ENCODE data around the gene RDH13.

DNA sequence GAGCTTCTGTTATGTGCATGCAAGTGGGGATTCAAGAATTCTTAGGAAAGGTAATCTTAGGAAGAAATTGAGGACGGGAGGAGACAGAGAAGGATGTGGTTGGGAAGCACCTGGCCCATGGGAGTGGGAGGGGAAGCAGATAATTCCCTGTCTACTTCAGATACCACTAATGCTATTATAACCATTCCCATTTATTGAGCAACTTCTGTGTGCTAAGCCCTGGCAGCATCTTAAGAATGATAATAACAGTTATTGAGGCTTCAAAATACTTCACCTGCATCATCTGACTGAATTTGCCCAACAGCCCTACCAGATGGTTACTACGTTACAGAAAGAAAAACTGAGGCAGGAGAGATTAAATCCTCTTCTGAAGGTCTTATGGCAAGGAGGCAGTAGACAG is 14.2 kb upstream of the RDH13 start:
- TF ChIP-seq, protein P1, sequence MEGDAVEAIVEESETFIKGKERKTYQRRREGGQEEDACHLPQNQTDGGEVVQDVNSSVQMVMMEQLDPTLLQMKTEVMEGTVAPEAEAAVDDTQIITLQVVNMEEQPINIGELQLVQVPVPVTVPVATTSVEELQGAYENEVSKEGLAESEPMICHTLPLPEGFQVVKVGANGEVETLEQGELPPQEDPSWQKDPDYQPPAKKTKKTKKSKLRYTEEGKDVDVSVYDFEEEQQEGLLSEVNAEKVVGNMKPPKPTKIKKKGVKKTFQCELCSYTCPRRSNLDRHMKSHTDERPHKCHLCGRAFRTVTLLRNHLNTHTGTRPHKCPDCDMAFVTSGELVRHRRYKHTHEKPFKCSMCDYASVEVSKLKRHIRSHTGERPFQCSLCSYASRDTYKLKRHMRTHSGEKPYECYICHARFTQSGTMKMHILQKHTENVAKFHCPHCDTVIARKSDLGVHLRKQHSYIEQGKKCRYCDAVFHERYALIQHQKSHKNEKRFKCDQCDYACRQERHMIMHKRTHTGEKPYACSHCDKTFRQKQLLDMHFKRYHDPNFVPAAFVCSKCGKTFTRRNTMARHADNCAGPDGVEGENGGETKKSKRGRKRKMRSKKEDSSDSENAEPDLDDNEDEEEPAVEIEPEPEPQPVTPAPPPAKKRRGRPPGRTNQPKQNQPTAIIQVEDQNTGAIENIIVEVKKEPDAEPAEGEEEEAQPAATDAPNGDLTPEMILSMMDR (IDR thresholded peaks at IDR 0.05; ENCODE audit: borderline replicate concordance, extremely low read depth, low read length, poor library complexity, severe bottlenecking): no peak
- no peak for TF ChIP-seq EZH2 (IDR thresholded peaks at IDR 0.05; ENCODE audit: borderline replicate concordance, low read depth, low read length, severe bottlenecking)

All from DND-41 (cell line).